Mesenteric fat pad (tissue), 1 donor: ENCODE data around the gene CHI3L2. TPM values are rescaled to one million over a fixed set of nuclear protein-coding genes. Genes with fewer than 3 reads are reported as not detected.

Source experiments
- DNase-seq: peaks from one replicate; pipeline ENCODE4 v3.0.0-alpha.2; 2020; ENCODE audit warnings: low spot score
- total RNA-seq: library from RNA; stranded (reverse); fragmentation: NEBNext Ultra II Directional; extraction: Animal tissue kit (Norgen Biotek cat#: 25700); gene quantifications from one replicate; pipeline ENCODE4 v1.2.1, GENCODE V29; 2021
- donor health status: DM: yes; HTN: yes; CAD: no.

Gene CHI3L2
- total RNA-seq, 1 donor from 2014 or later: 12.4 TPM

DNA sequence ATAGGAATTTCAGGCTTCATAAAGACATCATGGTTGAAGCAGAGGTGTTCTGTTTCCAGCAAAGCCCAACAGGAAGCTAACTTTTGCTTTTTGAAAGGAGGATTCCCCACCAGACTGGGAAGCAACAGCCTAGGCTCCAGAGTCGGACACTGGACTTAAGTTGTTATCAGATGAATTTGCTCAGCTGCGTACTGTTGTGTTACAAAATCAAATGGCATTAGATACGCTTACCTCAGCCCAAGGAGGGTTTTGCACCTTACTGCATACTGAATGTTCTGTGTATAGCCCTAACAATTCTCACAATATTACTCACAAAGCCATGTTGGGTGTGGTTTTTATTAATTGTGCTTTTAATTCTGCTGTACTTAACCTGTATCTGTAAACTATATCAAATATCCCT lies 62.6 kb downstream of the CHI3L2 start:
- no peak for DNase-seq

DNA sequence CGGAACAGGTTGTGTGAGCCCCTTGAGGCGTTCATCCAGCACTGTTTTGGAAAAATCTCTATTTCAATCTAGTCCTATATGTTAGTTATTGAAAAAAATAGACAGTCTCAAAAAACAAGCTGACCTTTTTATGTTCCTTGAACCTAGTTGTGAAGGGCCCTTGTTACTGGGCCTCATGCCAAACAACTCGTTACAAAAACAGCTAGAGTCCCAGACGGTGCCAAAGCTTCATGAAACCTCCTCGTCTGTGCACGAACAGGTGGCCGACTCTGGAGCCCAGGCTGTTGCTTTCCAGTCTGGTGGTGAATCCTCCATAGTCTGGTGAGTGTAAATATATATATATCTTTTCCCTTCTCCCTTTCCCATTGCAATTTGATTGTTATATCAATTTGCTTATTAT lies 63.1 kb downstream of the CHI3L2 start, which contains the start of gene CHIA:
CHIA (plus strand) TSS at position 222 of the 400 bp plus-strand sequence. CDS start 19,617 bp downstream, outside the sequence.
- DNase-seq: no peak

Other genes with a start within 250 kb of the CHI3L2 start
- 61.0 TPM for gene DRAM2, start 87.6 kb upstream of the CHI3L2 start, total RNA-seq
- 49.9 TPM for gene CEPT1, start 87.5 kb upstream of the CHI3L2 start, total RNA-seq
- 33.0 TPM for gene DENND2D, start 27.1 kb upstream of the CHI3L2 start, total RNA-seq
- gene CHIA, start 63.1 kb downstream of the CHI3L2 start, total RNA-seq: not detected
- gene OVGP1, start 200.0 kb downstream of the CHI3L2 start, total RNA-seq: 1.4 TPM
- gene WDR77, start 221.5 kb downstream of the CHI3L2 start, total RNA-seq: 35.4 TPM
- 161 TPM for gene ATP5PB, start 221.8 kb downstream of the CHI3L2 start, total RNA-seq
- gene C1orf162, start 246.3 kb downstream of the CHI3L2 start, total RNA-seq: 98.7 TPM